ENCODE measurements around the gene KMT5B.

Gene KMT5B

GRCh38 chr11:68166969-68167368, 46.1 kb downstream of the KMT5B start:
- CTCF ChIA-PET, result no interaction called here

GRCh38 chr11:68165601-68166000, 47.5 kb downstream of the KMT5B start:
- Histone ChIP-seq H3K4me3 (ENCODE audit: low read depth, low read length) (no peak overlapping the region), H3K9me3 (ENCODE audit: control insufficient read depth, insufficient read depth, low read depth, low read length) (no peaks in the 10 kb centered on the region), H3K36me3 (ENCODE audit: control insufficient read depth in 2 of 2, insufficient read depth in 1 of 2, low read length in 2 of 2) (peaks cover 14 to 64% of the 10 kb centered on the region in 2 experiments), H3K27ac (ENCODE audit: extremely low read depth, low read depth, low read length) (no peak overlapping the region), H3K4me1 (ENCODE audit: control insufficient read depth, insufficient read depth, low read length) (no peaks in the 10 kb centered on the region)
- POLR2A ChIA-PET, result interaction anchor here (0.7 kb wide), 1 partner anchor 9 kb away, joined by 4 read pairs; no protein-coding TSS in a partner anchor
- no peak for TF ChIP-seq SP7 (tag by site-specific recombination; IDR thresholded peaks at IDR 0.05)
- TF ChIP-seq REST (tag by site-specific recombination; IDR thresholded peaks at IDR 0.05), result no peak
- TF ChIP-seq ZSCAN23 (tag by site-specific recombination; IDR thresholded peaks at IDR 0.05), result no peak
- TF ChIP-seq OSR2 (tag by site-specific recombination; IDR thresholded peaks at IDR 0.05), result no peak
- no peak for TF ChIP-seq ZNF341 (tag by site-specific recombination; IDR thresholded peaks at IDR 0.05; ENCODE audit: low read depth)
- TF ChIP-seq ZBTB6 (tag by site-specific recombination; IDR thresholded peaks at IDR 0.05), result no peak
- TF ChIP-seq ZNF175 (tag by site-specific recombination; IDR thresholded peaks at IDR 0.05), result no peak
- CTCF ChIA-PET, result no interaction called here

More at GRCh38 chr11:68166969-68167368, 46.1 kb downstream of the KMT5B start:
- H3K9me3 ChIP-seq (ENCODE audit: control insufficient read depth, insufficient read depth, low read depth, low read length), result no peaks in the 10 kb centered on the region
- TF ChIP-seq TSHZ1 (tag by site-specific recombination; IDR thresholded peaks at IDR 0.05; ENCODE audit: borderline replicate concordance) (no peak), ZNF501 (tag by site-specific recombination; IDR thresholded peaks at IDR 0.05) (no peak)
- POLR2A ChIA-PET, result interaction anchor here (0.7 kb wide), 1 partner anchor 20 kb away, joined by 3 read pairs; no protein-coding TSS in a partner anchor
- no peak overlapping the region for H3K4me3 ChIP-seq (ENCODE audit: low read depth, low read length)
- no peaks in the 10 kb centered on the region for H3K4me1 ChIP-seq (ENCODE audit: control insufficient read depth, insufficient read depth, low read length)
- H3K36me3 ChIP-seq (ENCODE audit: control insufficient read depth in 2 of 2, insufficient read depth in 1 of 2, low read length in 2 of 2), result peaks cover 14 to 77% of the 10 kb centered on the region in 2 experiments
- no peak overlapping the region for H3K27ac ChIP-seq (ENCODE audit: extremely low read depth, low read depth, low read length)

GRCh38 chr11:68164437-68164836, 48.7 kb downstream of the KMT5B start:
- POLR2A ChIA-PET, result interaction anchor here (1.0 kb wide), 1 partner anchor 36 kb away, joined by 3 read pairs; no protein-coding TSS in a partner anchor
- TF ChIP-seq HOXA7 (CRISPR knock-in tag; IDR thresholded peaks at IDR 0.05; ENCODE audit: borderline replicate concordance), result no peak
- TF ChIP-seq ZBTB20 (tag by site-specific recombination; IDR thresholded peaks at IDR 0.05), result no peak
- TF ChIP-seq ZNF366 (tag by site-specific recombination; conservative IDR thresholded peaks at IDR 0.05), result no peak
- TF ChIP-seq ZNF677 (tag by site-specific recombination; IDR thresholded peaks at IDR 0.05), result no peak
- TF ChIP-seq ZNF530 (tag by site-specific recombination; IDR thresholded peaks at IDR 0.05; ENCODE audit: low read depth), result no peak
- TF ChIP-seq WT1 (tag by site-specific recombination; IDR thresholded peaks at IDR 0.05), result no peak
- no peak for TF ChIP-seq ZNF645 (tag by site-specific recombination; IDR thresholded peaks at IDR 0.05)
- TF ChIP-seq ZNF350 (tag by site-specific recombination; IDR thresholded peaks at IDR 0.05), result no peak
- no peak for TF ChIP-seq ZNF488 (tag by site-specific recombination; IDR thresholded peaks at IDR 0.05)
- no peak for TF ChIP-seq ZNF501 (tag by site-specific recombination; IDR thresholded peaks at IDR 0.05)
- TF ChIP-seq ZNF670 (tag by site-specific recombination; IDR thresholded peaks at IDR 0.05; ENCODE audit: low read depth), result no peak
- TF ChIP-seq GLI2 (tag by site-specific recombination; IDR thresholded peaks at IDR 0.05; ENCODE audit: borderline replicate concordance, low read depth), result no peak

More at GRCh38 chr11:68164437-68164836, 48.7 kb downstream of the KMT5B start:
- H3K9me3 ChIP-seq (ENCODE audit: control insufficient read depth, insufficient read depth, low read depth, low read length), result no peaks in the 10 kb centered on the region
- no peak overlapping the region for H3K27ac ChIP-seq (ENCODE audit: extremely low read depth, low read depth, low read length)
- CTCF ChIA-PET, result interaction anchor here (1.0 kb wide), 1 partner anchor 155 kb away, joined by 4 read pairs; the partner anchor contains the start of gene ALDH3B1
- H3K36me3 ChIP-seq (ENCODE audit: control insufficient read depth in 2 of 2, insufficient read depth in 1 of 2, low read length in 2 of 2), result peaks cover 14 to 53% of the 10 kb centered on the region in 2 experiments
- H3K4me3 ChIP-seq (ENCODE audit: low read depth, low read length), result no peak overlapping the region
- H3K4me1 ChIP-seq (ENCODE audit: control insufficient read depth, insufficient read depth, low read length), result no peaks in the 10 kb centered on the region

Data from HEK293 (cell line).